ENCODE data around the gene ACTN1.
"Not testable (repeated sequence)": the region's sequence is repeated elsewhere in the genome, so short reads cannot be mapped to it uniquely, and the experiment has no call there.

ACTN1 gene

GRCh38 chr14:68851078-68851477 is 128.0 kb downstream of the ACTN1 start:
- Histone ChIP-seq H4K20me1 (ENCODE audit: insufficient read depth, low read length) (no peaks in the 10 kb centered on the region), H3K36me3 (replicated peaks; ENCODE audit: low read depth, low read length) (no peaks in the 10 kb centered on the region), H3K27ac (ENCODE audit: low read length) (no peak overlapping the region), H2AFZ (ENCODE audit: low read depth, low read length) (no peak overlapping the region), H3K4me1 (ENCODE audit: low read length) (no peaks in the 10 kb centered on the region), H3K4me3 (ENCODE audit: low read length) (no peak overlapping the region), H3K4me2 (ENCODE audit: low read length) (no peak overlapping the region), H3K27me3 (ENCODE audit: low read depth, low read length) (no peaks in the 10 kb centered on the region), H3K9ac (ENCODE audit: low read length) (no peak overlapping the region), H3K9me3 (ENCODE audit: insufficient read depth, low read length) (no peaks in the 10 kb centered on the region), H3K79me2 (ENCODE audit: low read length) (no peaks in the 10 kb centered on the region)
- TF ChIP-seq, protein P1, sequence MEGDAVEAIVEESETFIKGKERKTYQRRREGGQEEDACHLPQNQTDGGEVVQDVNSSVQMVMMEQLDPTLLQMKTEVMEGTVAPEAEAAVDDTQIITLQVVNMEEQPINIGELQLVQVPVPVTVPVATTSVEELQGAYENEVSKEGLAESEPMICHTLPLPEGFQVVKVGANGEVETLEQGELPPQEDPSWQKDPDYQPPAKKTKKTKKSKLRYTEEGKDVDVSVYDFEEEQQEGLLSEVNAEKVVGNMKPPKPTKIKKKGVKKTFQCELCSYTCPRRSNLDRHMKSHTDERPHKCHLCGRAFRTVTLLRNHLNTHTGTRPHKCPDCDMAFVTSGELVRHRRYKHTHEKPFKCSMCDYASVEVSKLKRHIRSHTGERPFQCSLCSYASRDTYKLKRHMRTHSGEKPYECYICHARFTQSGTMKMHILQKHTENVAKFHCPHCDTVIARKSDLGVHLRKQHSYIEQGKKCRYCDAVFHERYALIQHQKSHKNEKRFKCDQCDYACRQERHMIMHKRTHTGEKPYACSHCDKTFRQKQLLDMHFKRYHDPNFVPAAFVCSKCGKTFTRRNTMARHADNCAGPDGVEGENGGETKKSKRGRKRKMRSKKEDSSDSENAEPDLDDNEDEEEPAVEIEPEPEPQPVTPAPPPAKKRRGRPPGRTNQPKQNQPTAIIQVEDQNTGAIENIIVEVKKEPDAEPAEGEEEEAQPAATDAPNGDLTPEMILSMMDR (IDR thresholded peaks at IDR 0.05; ENCODE audit: low read depth, low read length): no peak
- no peak for TF ChIP-seq EZH2phosphoT487 (IDR thresholded peaks at IDR 0.05; ENCODE audit: low read depth)

GRCh38 chr14:68849416-68849815 is 129.7 kb downstream of the ACTN1 start:
- Histone ChIP-seq H3K27ac (ENCODE audit: low read length) (no peak overlapping the region), H2AFZ (ENCODE audit: low read depth, low read length) (no peak overlapping the region), H3K36me3 (replicated peaks; ENCODE audit: low read depth, low read length) (no peaks in the 10 kb centered on the region), H4K20me1 (ENCODE audit: insufficient read depth, low read length) (no peaks in the 10 kb centered on the region), H3K79me2 (ENCODE audit: low read length) (no peaks in the 10 kb centered on the region), H3K4me3 (ENCODE audit: low read length) (no peak overlapping the region), H3K4me1 (ENCODE audit: low read length) (no peaks in the 10 kb centered on the region), H3K9ac (ENCODE audit: low read length) (no peak overlapping the region), H3K9me3 (ENCODE audit: insufficient read depth, low read length) (no peaks in the 10 kb centered on the region), H3K4me2 (ENCODE audit: low read length) (no peak overlapping the region), H3K27me3 (ENCODE audit: low read depth, low read length) (0 out of 2 replicates have a peak, but pooled peaks cover 3% of the 10 kb centered on the region)
- TF ChIP-seq, protein P1 (IDR thresholded peaks at IDR 0.05; ENCODE audit: low read depth, low read length): no peak
- no peak for TF ChIP-seq EZH2phosphoT487 (IDR thresholded peaks at IDR 0.05; ENCODE audit: low read depth)

DNA sequence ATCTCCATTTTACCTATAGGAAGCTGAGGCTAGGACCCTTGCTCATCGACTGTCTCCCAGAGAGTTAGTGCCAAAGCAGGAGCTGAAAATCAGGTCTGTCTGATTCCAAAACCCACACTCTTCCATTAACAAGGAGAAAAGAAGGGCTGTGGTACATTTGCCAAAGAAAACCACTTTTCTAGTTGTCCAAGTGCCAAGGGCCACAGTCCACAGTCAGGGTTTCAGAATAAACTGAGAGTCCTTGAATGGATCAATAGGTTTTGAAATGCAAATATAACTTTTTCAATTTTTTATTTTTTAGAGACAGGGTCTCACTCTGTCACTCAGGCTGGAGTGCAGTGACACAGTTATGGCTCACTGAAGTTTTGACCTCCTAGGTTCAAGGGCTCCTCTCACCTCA is 130.8 kb downstream of the ACTN1 start:
- Histone ChIP-seq H3K79me2 (ENCODE audit: low read length) (no peaks in the 10 kb centered on the region), H3K27ac (ENCODE audit: low read length) (no peak overlapping the region), H3K4me2 (ENCODE audit: low read length) (no peak overlapping the region), H3K4me3 (ENCODE audit: low read length) (no peak overlapping the region), H2AFZ (ENCODE audit: low read depth, low read length) (no peak overlapping the region), H3K9ac (ENCODE audit: low read length) (no peak overlapping the region), H3K4me1 (ENCODE audit: low read length) (peaks cover 4% of the 10 kb centered on the region; the same call in 1 of the 2 replicates), H3K27me3 (ENCODE audit: low read depth, low read length) (0 out of 2 replicates have a peak, but pooled peaks cover 3% of the 10 kb centered on the region), H3K36me3 (replicated peaks; ENCODE audit: low read depth, low read length) (no peaks in the 10 kb centered on the region), H3K9me3 (ENCODE audit: insufficient read depth, low read length) (no peaks in the 10 kb centered on the region), H4K20me1 (ENCODE audit: insufficient read depth, low read length) (no peaks in the 10 kb centered on the region)
- no peak for TF ChIP-seq EZH2phosphoT487 (IDR thresholded peaks at IDR 0.05; ENCODE audit: low read depth)
- TF ChIP-seq, protein P1 (IDR thresholded peaks at IDR 0.05; ENCODE audit: low read depth, low read length): no peak

- H4K20me1 ChIP-seq (ENCODE audit: insufficient read depth, low read length); H2AFZ ChIP-seq (ENCODE audit: low read depth, low read length); H3K79me2 ChIP-seq (ENCODE audit: low read length); H3K27ac ChIP-seq (ENCODE audit: low read length); H3K9ac ChIP-seq (ENCODE audit: low read length); H3K4me2 ChIP-seq (ENCODE audit: low read length); H3K27me3 ChIP-seq (ENCODE audit: low read depth, low read length); H3K9me3 ChIP-seq (ENCODE audit: insufficient read depth, low read length); H3K4me1 ChIP-seq (ENCODE audit: low read length); H3K4me3 ChIP-seq (ENCODE audit: low read length); H3K36me3 ChIP-seq (replicated peaks; ENCODE audit: low read depth, low read length): not testable (repeated sequence)
Observed at GRCh38 chr14:68847640-68848039, 131.5 kb downstream of the ACTN1 start.

DNA sequence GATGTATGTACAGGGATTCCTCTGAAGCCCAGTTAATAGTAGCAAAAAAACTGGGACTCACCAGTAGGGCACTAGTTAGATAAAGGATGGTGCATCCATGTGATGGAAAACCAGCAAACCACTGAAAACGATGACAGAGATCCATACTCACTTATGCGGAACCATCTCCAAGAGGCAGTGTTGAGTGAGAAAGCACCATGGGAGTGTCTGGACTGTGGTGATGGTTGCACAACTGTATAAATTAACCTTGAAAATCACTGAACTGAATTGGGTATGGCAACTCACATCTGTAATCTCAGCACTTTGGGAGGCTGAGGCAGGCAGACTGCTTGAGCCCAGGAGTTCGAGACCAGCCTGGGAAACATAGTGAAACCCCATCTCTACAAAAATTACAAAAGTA is 132.6 kb downstream of the ACTN1 start:
- Histone ChIP-seq H3K27me3 (ENCODE audit: low read depth, low read length) (0 out of 2 replicates have a peak, but pooled peaks cover 11% of the 10 kb centered on the region), H2AFZ (ENCODE audit: low read depth, low read length) (no peak overlapping the region), H3K4me3 (ENCODE audit: low read length) (no peak overlapping the region), H3K27ac (ENCODE audit: low read length) (no peak overlapping the region), H3K79me2 (ENCODE audit: low read length) (no peaks in the 10 kb centered on the region), H3K9me3 (ENCODE audit: insufficient read depth, low read length) (no peaks in the 10 kb centered on the region), H3K36me3 (replicated peaks; ENCODE audit: low read depth, low read length) (no peaks in the 10 kb centered on the region), H4K20me1 (ENCODE audit: insufficient read depth, low read length) (no peaks in the 10 kb centered on the region), H3K9ac (ENCODE audit: low read length) (no peak overlapping the region), H3K4me2 (ENCODE audit: low read length) (no peak overlapping the region), H3K4me1 (ENCODE audit: low read length) (peaks cover 4% of the 10 kb centered on the region; the same call in 1 of the 2 replicates)
- TF ChIP-seq, protein P1 (IDR thresholded peaks at IDR 0.05; ENCODE audit: low read depth, low read length): no peak
- no peak for TF ChIP-seq EZH2phosphoT487 (IDR thresholded peaks at IDR 0.05; ENCODE audit: low read depth)
